ENCODE data around the gene PLA2G2D.

The PLA2G2D gene

DNA sequence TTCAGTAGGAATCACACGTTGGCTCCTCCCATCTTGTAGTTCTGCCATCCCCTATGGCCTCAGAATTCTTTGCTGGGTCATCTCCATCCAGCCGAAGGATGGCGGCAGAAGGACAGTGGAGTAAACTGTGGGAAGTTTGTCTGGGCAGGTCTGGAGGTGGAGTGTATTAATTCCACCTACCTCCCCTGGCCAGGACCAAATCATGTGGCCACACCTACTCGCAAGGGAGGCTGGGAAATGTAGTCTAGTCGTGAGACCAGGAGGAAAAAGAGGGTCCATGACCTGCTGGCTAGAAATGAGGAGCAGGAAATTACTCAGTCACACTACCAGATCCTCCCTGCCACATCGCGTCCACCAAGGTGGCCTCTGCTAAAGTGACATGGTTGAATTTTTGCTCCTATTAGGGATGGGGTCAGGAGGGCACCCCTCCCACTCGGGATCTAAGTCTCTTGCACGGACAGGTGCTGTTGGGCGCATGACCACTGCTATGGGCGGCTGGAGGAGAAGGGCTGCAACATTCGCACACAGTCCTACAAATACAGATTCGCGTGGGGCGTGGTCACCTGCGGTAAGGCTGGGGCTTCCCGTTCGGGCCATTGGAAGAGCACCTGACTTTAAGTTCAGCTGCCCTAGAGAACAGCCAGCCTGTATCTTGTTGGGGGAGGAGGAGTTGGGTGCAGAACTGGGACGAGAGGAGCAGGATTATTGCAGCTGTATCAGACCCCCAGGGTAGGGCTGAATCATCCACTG, 29.8 kb downstream of the PLA2G2D start:
- DNase-seq (ENCODE audit: low read depth, low spot score), result peak; percentile 56

- DNase-seq (ENCODE audit: low read depth, low spot score), result no peak
These were observed 31.7 kb downstream of the PLA2G2D start for GRCh38 chr1:20087668-20088067.

- no peak for DNase-seq (ENCODE audit: low read depth, low spot score)
These were observed 32.5 kb downstream of the PLA2G2D start for GRCh38 chr1:20086800-20087199.

DNA sequence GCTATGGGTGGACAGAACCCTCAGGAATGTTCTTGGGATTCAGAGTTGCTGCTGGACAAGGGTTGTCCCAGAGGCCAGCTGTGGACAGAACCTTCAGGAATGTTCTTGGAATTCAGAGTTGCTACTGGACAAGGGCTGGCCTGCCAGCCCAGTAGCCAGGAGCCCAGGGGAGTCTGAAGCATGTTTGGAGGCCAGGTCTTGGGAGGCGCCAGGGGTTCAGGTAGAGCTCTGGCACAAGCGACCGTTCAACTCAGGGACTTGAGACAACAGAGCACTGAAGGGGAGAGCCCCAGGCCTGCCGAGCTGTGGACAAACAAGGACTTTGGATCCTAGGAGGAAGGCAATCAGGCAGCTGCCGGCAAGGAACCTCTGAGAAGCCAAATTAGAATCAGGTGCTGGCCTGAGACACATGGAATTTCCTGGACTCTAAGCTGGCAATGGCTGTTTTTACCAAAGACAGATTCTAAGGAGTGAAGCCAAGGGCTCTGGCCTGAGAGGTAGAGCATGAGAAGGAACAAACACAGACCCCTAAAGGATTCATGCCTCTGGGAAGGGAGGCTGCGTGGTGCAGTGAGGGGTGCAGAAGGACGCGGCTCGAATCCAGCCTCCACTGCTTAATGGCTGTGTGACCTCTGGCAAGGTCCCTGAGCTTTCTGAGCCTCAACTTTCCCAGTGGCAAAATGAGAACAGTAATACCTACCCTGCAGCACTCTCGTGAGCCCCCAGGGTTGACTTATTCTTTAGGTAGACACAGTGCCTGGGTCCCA, 36.0 kb downstream of the PLA2G2D start:
- DNase-seq (ENCODE audit: low read depth, low spot score), result no peak

GRCh38 chr1:20082772-20083171, 36.6 kb downstream of the PLA2G2D start:
- no peak for DNase-seq (ENCODE audit: low read depth, low spot score)

- DNase-seq (ENCODE audit: low read depth, low spot score), result no peak
These were observed 38.0 kb downstream of the PLA2G2D start for GRCh38 chr1:20081353-20081810.

DNA sequence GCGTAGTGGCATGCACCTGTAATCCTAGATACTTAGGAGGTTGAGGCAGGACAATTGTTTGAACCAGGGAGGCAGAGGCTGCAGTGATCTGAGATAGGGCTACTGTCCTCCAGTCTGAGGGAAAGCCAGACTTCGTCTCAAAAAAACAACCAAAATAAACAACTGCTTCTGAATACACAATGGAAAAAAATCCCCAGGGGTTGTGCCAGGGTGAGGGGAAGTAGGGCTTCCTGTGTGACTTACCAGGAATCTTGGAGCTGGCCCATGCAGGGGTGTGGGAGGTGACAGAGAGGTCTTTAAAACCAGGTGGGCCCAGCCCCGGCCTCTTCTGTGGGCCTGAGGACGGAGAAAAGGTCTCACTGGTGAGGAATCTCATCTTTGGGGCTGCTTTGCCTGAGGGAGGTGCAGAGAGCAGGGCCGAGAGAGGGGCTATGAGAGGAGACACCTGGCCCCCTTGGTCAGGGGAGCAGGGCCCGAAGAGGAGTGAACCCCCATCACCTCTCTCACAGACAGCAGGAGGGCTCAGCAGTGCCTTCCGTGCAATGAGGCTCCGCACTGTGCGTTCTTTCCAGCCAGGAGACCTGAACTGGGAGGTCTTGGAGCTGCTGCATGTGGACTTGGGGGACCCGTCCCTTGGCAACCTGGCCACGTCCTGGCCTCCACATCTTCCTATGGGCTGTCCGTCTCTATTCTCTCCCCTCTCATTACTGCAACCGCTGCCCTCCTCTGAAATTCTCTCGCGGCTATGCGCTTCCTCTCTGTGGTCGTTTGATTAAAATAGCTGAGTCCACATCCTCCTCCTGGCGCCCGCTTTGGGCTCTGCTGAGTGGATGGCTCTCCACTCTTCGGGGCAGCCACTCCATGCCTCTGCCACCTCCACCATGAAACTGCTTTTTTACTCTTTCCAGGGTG, 38.6 kb downstream of the PLA2G2D start:
- no peak for DNase-seq (ENCODE audit: low read depth, low spot score)

GRCh38 chr1:20079661-20080305, 39.6 kb downstream of the PLA2G2D start:
- DNase-seq (ENCODE audit: low read depth, low spot score), result no peak

DNA sequence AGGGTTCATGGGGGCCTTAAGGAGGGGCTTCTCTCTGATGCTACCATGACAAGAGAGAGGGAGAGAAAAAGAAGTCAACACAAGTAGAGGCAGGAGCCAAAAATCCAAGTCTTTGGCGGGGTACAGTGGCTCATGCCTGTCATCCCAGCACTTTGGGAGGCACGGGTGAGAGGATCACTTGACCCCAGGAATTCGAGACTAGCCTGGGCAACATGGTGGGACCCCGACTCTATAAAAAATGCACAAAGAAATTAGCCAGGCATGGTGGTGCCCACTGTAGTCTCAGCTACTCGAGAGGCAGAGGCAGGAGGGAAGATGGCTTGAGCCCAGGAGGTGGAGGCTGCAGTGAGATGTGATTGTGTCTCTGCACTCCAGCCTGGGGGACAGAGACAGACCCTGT, 40.6 kb downstream of the PLA2G2D start:
- DNase-seq (ENCODE audit: low read depth, low spot score), result no peak

DNA sequence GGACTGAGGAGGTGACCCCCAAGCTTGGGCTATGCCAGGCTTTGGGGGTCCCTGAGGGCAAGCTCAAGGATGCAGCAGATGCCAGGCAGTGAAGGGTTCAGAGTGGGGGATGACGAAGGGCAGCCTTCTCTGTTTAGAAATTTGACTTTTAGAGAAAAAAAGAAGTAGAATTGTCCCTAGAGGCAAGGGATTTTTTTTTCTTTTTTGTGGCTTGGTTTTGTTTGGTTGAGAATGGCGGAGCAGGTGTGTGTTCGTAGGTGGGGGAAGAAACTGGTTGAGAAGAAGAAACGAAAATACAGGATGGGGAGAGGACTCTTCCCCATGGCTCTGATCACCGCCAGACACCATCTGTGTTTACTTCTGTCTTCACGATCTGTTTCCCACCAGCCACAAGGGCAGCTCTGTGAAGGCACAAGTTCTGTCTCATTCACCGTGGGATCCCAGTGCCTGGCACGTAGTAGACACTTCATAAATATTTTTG, 41.1 kb downstream of the PLA2G2D start:
- no peak for DNase-seq (ENCODE audit: low read depth, low spot score)

- no peak for DNase-seq (ENCODE audit: low read depth, low spot score)
These were observed 42.5 kb downstream of the PLA2G2D start for GRCh38 chr1:20076710-20077461.

- DNase-seq (ENCODE audit: low read depth, low spot score), result no peak
These were observed 43.1 kb downstream of the PLA2G2D start for GRCh38 chr1:20076223-20076622.

DNA sequence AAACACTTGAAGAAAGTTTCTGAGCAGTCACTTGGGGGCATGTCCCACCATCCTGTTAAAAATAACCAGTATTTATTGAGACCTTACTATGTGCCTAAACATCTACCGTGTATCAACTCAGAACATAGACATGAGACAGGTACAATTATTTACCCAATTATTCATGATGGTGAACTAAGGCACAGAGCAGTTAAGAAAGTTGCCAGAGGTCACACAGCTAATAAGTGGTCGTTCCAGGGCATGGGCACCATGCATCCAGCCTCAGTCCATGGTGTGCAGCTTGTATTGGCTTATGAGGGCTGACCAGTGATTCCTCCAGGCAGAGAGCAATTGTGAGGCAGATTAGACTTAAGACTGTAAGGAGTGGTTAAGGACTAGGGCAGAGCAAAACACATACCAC, 44.0 kb downstream of the PLA2G2D start:
- DNase-seq (ENCODE audit: low read depth, low spot score), result no peak

DNA sequence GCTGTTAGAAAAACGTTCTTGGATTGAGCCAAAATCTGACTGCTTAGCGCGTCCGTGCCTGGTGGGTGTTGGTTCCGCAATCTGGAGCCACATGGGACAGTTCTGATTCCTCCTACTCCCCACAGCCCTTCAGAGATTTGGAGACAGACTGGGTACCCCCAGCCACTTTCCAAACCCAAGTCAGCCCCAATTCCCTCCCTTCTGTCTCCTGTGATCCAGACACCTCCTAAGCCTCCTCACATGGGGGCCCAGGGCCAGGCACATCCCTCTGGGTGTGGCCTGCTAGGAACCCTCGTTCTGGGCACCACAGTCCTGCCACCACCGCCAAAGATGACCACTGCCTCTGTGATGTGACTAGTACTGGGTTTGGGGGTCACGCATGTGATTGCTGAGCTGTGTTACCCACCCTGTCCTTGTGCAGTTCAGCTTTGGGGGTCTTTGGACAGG, 44.6 kb downstream of the PLA2G2D start:
- DNase-seq (ENCODE audit: low read depth, low spot score), result no peak

GRCh38 chr1:20074055-20074724, 45.1 kb downstream of the PLA2G2D start:
- DNase-seq (ENCODE audit: low read depth, low spot score), result no peak

DNA sequence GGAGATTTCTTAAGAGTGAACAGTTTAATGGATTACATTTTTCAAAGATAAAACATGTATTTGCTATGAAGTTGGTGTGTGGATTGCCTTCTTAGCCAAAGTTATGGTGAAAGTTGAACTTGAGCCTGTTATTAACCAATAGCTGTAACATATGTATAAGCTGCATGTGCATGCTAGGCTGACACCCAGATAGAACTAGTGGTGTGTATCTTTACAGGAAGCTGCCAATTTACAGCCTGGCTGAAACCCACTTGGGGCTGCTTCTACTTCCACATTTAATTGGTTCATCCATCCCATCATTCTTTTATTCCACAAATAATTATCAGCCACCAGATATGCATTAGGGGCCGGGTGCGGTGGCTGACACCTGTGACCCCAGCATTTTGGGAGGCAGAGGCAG, 46.1 kb downstream of the PLA2G2D start:
- DNase-seq (ENCODE audit: low read depth, low spot score), result no peak

GRCh38 chr1:20072771-20073170, 46.6 kb downstream of the PLA2G2D start:
- no peak for DNase-seq (ENCODE audit: low read depth, low spot score)

GRCh38 chr1:20071416-20071815, 47.9 kb downstream of the PLA2G2D start:
- DNase-seq (ENCODE audit: low read depth, low spot score), result no peak

DNA sequence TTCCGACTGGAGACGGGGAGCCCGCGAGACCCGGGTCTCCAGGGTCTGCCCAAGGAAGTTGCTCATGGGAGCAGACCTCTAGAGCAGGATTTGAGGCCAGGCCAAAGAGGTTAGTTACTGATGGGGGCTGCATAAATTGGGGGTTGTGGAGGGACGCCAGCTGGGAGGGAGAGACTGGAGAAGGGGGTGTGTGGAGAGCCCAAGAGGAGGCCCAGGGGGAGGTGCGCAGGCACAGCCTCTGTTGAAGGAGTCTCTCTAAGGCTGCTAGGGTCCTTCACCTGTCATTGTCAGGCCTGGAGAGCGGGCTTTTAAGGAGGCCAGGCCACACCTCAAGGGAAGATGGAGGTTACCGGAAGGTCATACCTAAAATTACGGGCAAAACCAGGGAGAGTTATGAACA, 49.0 kb downstream of the PLA2G2D start:
- no peak for DNase-seq (ENCODE audit: low read depth, low spot score)

GRCh38 chr1:20069874-20070273, 49.5 kb downstream of the PLA2G2D start, which contains the start of gene PLA2G5:
Gene PLA2G5, plus strand, starts transcription at chr1:20070194. Its CDS starts 14,637 bp downstream, at chr1:20084831.
- no peak for DNase-seq (ENCODE audit: low read depth, low spot score)

Measured in iPS DF 19.7 (cell line).